ENCODE measurements around the gene CARS1.

Gene CARS1

DNA sequence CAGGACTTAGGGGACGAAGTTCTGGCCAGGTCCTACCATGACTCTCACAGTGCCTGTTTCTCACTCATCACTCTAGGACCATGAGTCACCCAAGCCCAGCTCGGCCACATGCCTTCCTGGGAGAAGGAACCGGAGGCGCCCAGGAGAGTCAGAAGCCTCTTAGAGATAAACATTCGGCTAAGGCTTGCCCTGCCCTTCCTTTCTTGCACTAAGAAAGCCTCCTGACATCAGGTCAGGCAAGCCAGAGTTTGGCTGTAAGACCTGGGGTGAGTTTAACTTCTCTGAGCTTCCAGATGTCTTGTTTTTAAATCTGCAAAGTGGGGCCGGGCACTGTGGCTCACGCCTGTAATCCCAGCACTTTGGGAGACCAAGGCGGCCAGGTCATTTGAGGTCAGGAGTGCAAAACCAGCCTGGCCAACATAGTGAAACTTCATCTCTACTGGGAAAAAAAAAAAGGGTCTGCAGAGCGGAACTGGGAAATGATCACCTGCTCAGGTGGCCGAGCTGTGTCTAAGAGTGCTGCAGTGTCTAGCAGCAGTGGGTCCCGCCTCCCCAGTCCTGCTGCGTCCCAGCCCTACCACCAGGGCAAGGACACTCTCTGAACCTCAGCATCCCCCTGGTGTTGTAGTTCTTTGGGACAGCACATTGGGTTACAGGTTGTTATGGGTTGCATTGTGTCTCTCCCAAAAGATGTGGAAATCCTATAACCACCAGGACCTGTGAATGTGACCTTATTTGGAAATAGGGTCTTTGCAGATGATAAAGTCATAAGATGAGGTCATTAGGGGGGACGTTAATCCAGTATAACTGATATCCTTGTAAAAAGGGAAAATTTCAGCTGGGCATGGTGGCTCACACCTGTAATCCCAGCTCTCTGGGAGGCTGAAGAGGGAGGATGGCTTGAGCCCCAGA is 1.8 kb upstream of the CARS1 start:
- DNase-seq, result peak; percentile 8

DNA sequence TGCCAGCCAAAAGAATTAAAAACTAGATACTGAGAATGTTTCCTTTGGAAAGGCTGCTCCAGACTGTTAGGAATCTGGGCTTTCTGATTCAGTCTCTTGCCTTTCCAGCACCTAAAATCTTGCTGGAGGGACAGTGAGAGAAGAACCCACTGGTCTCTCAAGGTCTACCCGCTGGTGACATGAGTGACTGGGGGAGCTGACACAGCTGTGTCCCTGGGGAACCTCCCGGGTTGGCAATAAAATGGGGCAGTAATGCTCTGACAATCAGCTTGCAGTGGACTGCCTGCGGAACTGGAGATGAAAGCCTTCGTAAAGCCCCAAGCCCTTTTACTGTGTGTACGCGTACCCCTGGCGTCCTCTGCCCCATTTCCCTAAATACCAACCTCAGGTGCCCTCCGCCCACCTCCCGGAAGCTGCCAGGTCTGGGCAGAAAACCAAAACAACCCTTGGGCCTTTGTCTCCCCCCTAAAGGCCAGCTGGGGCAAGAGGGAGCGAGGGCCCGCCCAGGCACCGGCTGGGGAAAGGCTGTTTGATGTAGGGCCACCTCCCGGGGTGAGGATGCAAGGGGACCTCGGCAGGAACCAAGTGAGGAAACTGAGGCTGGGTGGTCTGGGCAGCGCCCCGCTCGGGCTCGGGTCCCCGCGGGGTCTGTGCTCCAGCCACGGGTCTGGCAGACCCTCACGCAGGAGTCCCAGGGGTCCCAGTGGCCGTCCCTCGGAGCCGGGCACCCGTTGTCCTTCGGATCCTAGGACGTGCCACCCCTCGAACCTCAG is 741 bp downstream of the CARS1 start:
- peak; percentile 28 for DNase-seq

GRCh38 chr11:3055891-3056290 is 1.3 kb downstream of the CARS1 start:
- no peak for DNase-seq

GRCh38 chr11:3052567-3052966 is 4.7 kb downstream of the CARS1 start:
- DNase-seq, result no peak

DNA sequence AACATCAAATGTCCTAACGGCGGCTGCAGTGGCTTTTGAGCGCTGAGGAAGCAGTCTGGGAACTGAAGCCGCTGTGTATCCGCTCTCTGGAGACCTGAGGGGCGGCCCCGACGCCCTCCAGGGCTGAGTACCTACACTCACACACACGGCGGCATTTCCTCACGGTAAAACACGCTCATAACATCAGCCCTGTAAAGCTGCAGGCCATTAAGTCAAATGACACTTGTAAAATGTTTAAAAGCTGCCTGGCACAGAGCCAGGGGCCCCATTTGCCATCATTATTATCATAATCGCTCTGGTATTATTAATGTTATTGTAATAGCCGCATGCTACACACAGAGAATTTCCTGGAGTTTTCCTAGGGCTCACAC is 5.1 kb downstream of the CARS1 start:
- peak; percentile 11 for DNase-seq

DNA sequence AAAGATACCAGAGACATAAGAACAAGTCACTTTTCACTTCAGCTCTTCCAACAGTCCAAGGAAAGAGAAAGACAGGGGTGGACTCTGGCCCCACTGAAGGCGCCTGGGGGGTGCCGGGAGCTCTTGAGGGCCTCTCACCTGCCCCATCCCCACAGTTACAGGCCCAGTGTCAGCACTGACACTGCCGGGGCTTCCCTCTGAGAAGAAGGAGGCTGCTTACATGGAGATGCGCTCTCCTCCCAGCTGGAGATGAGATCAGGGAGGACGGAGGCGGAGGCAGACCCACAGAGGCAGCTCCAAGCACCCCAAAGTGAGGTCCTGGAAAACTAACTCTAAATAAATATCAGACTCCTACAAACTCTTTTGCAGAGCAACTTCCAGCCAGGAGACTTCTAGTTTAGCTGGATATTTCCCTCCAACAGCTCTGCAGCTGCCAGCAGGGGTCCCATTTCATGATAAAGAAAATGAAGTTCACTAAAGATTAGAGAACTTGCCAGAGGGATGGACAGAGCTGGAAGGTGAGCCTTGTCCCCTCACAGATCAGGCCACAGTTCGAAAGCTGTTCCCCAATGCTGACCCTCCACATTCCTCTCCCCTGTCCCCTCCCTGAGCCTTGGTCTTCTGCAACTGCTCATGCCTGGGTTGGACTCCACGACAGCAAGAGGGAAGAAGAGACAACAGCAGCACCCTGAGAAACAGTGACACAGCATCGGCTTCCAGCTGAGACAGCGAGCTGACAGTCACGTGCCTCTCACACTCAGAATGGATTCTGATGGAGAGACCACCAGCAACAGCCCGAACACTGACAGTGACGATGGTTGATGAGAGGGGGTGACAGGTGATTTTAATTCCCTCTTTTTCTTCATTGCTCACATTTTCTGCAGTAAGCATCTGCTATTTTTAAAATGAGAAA is 5.8 kb downstream of the CARS1 start:
- DNase-seq, result no peak

DNA sequence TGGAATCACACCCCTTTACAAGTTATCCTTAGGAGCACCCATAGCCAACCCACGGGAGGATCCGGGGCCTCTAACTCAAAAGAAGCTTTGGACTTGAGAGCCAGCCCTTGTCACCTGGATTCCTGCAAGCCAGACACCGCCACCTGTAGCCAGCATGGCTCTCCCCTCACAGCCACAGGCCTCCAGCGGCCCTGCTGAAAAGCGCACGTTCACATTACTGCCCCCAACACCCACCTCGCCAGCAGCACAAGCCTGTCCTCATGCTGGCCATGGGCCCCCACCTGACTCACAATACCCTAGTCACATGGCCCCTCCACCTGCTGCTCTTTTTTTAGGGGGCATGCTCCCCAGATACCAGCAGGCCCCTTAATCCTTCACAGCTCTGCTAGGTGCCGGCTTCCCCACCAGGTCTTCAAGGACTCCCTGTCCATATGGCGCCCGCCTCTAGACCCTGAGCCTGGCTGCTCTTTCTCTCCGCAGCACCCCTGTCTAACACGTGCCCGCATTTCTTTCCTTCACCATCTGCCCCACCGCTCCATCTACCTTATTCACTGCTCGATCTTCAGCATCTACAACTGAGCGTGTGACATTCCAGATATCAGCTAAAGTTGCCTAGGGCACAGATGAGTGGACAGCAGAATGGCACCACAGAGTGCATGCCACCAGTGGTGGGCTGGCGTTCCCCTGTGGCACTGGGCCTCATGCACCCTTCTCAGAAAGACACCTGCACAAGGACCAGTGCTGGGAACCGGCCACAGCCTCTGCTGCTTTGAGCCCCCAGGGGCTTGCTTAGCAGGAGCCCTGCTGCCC is 6.6 kb downstream of the CARS1 start:
- peak; percentile 70 for DNase-seq

DNA sequence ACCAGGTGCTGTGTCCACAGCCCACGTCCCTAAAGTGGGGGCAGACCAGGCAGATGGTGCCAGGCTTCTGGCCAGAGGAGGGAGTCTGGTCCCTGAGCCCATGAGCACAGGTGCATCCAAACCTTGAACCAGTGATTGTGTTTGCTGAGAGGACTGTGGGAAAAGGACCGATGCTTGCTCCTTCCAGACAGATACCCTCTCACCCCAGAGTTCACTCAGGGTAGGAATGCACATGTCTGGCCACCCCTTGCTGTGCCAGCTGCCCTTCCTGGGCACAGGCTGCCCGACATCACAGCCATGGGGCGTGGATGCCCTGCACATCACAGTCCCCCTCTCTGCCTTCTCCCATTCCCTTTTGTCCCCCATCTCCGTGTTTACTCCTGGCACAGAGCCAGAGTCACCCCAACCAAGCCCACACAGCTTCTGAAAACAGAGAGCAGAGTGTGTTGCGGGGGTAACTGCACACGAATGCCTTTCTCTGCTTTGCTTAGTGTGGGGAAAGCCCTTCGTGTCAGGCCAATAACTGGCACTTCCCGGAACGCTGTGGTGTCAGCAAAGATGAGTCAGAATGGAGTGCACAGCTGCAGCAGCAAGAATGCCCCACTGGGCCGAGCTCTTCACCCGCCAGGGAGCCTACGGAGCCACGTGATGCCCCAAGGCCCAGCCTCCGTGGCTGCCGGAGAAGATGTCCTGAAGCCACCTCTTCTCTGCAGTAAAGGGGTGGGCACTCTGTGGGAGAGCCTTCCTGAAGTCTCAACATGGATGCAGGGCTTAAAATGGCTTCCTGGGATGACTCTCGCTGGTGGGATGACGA is 7.6 kb downstream of the CARS1 start:
- DNase-seq, result peak; percentile 14

DNA sequence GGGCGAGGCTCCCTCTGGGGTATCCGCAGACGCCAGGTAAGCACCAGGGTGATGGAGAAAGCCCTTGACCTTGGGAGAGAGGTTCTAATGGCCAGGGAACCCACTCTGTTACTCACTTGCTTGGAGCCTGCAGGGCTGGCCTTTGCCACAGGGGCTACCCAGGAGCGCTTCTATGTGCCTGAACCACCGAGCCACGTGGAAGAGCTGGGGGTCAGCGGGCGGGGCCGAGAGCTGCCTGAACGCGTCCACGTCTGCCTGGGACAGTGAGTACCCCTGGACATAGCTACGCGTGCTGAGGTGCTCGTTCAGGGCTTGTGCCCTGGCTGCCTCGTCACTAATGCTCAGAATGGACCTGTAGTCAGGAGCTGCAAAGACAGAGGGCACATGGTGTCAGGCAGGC is 9.6 kb downstream of the CARS1 start:
- no peak for DNase-seq

- no peak for DNase-seq
These were observed 10.6 kb downstream of the CARS1 start for GRCh38 chr11:3046641-3047040.

GRCh38 chr11:3046190-3046589 is 11.0 kb downstream of the CARS1 start:
- DNase-seq, result no peak

DNA sequence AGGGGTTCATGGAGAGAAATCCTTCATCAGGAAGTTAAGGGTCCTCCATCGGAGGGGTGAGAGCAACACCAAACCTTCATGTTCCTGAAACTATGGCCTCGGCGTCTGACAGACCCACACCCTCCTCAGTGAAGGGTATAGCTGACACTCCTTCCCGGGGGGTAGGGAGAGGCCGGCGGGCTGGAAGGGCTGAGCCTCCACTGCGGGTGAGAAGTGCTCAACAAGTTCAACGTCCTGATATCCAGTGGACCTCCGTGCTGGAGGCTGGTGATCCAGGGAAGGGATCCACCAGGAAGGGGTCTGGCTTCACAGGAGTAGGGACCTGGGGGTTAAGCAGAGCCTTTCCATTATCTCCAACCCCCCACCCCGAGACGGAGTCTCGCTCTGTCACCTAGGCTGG is 12.3 kb downstream of the CARS1 start:
- DNase-seq, result no peak

GRCh38 chr11:3044004-3044403 is 13.2 kb downstream of the CARS1 start:
- no peak for DNase-seq

DNA sequence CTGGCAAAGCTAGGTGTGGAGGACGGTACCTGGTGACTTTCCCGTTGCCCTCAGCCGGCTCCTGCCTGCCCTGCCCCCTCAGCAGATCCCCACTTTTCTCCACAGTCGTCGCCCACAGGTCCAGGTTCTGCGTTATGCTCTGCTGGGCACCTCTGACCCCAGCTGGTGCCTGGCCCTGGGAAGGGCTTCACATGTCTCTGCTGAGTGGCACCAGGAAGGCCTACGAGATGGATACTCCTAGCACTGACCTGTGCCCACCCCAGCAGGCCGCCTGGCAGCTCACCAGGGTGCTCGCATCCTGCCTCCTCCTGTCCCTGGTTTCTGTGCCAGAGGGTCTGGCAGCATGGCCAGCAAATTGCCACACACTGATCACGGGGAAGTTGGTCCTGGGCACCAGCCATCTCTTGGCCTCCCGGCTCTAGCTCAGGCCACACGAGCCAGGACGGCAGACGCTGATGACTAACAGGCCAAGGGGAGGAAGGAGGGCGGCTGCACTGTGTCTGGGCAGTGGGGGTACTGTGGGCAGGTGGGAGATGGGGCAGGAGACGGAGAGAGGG is 13.8 kb downstream of the CARS1 start:
- no peak for DNase-seq

- no peak for DNase-seq
These were observed 14.5 kb downstream of the CARS1 start for GRCh38 chr11:3042496-3043314.

DNA sequence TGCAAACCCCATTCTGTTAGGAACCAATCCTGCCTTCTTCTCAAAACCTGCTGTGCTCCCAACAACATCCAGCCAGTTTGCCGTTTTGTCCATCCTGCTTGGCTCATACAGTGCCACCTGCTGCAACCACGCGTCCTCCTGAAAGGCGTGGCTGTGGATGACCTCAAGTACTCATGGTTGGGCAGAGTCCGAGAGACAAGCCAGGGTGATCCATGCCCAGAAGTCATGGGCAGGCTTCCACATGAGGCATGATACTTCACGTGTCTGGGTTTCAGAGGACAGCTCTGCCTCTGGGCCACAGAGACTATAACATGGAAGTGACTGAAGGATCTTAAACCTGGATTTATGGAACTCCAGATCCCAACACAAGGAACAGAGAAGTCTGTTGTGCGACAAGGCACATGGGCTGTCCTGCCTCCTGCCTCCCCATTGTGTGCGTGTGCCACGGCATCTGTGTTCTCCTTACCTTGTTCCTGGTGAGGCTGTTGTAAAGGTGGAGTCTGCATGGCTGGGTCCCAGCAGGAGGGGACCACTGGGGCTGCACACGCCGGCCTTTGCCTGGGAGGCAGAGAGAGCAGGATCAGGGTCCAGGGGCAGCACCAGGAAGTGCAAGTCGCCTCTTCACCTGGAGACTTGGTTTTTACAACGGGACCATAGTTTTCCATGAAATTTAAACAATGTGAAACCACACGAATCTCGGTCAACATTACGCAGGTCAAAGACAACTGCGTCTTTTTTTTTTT is 15.4 kb downstream of the CARS1 start:
- no peak for DNase-seq

- no peak for DNase-seq
These were observed 16.3 kb downstream of the CARS1 start for GRCh38 chr11:3040881-3041280.

DNA sequence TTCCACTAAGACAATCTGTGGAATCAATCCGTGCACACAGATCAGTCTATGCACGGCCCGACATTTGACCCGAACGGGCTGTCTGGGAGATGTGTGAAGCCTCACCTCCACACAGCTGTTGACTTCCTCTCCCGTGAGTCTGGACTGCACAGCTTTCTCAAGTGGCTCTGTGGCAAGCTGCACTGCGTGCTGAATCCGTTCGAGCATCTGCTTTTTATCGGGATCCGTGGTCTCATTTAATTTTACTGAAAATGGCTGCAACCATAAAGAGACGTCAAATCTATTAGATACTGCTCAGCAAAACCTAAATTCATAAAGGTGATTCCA is 19.3 kb downstream of the CARS1 start:
- no peak for DNase-seq

Measured in NCI-H82 (cell line).